Endothelial cell of umbilical vein (primary cell): ENCODE measurements around the gene MAU2. TPM values are rescaled to one million over a fixed set of nuclear protein-coding genes. Genes with fewer than 3 reads are reported as not detected.

Source experiments
- BruUV-seq: library from RNA; stranded (reverse); fragments of 400-500 nt; replicated peaks from 2 replicates; lab custom pipeline; 2021; lab: Mats Ljungman, UMichigan
- CTCF ChIA-PET: fragments of 300-600, 350-600 bp; sonication (Branson Sonifier 250); formaldehyde crosslinking; loops from one replicate; lab custom pipeline; 2021; ENCODE audit warnings: antibody characterized with exemption, inconsistent platforms; lab: Charles Lee
- POLR2A ChIA-PET: fragments of 300-600, 350-600 bp; sonication (Branson Sonifier 250); formaldehyde crosslinking; loops from one replicate; lab custom pipeline; 2021; ENCODE audit warnings: antibody characterized with exemption, inconsistent platforms; lab: Charles Lee
- DNase-seq: peaks from one replicate; pipeline ENCODE4 v3.0.0-alpha.2; 2011; ENCODE audit warnings: low read depth, low spot score
- FAIRE-seq: peaks from 2 replicates; lab custom pipeline; 2011; peaks lifted over from hg19 to GRCh38; lab: Jason Lieb, UNC
- H2AFZ ChIP-seq: 2 replicates; pipeline ENCODE4 v1.6.0; 2012; ENCODE audit warnings: low read depth, low read length, control low read depth, inconsistent platforms
- H3K27ac ChIP-seq: 2 replicates; pipeline ENCODE4 v1.5.1; 2011; ENCODE audit warnings: low read depth, mild to moderate bottlenecking, control low read depth, low read length, moderate library complexity; ENCODE audit not compliant: insufficient read depth
- H3K27me3 ChIP-seq, 2 experiments: 2 replicates each; pipeline versions ENCODE4 v1.6.0 to v1.6.1; 2011; ENCODE audit warnings: low read length in 2 of 2, mixed read lengths in 1 of 2; ENCODE audit not compliant: control insufficient read depth in 2 of 2, insufficient read depth in 2 of 2
- H3K36me3 ChIP-seq, 2 experiments: 2 replicates in 1 of 2; 3 replicates in 1 of 2; pipeline ENCODE4 v1.5.1; 2011; ENCODE audit warnings: low read length in 2 of 2, mild to moderate bottlenecking in 1 of 2, moderate library complexity in 1 of 2; ENCODE audit not compliant: control insufficient read depth in 2 of 2, insufficient read depth in 2 of 2; ENCODE audit errors: extremely low read depth in 1 of 2
- H3K4me1 ChIP-seq: 3 replicates; pipeline ENCODE4 v1.5.1; 2011; ENCODE audit warnings: mild to moderate bottlenecking, low read length; ENCODE audit not compliant: control insufficient read depth, insufficient read depth; ENCODE audit errors: extremely low read depth
- H3K4me2 ChIP-seq: 2 replicates; pipeline ENCODE4 v1.6.1; 2011; ENCODE audit warnings: low read length, control low read depth, mixed read lengths; ENCODE audit not compliant: insufficient read depth
- H3K4me3 ChIP-seq, 3 experiments: fragments of 200-600 bp in 1 of 3; sonication (generic), shearing (Covaris generic) in 1 of 3; replicated peaks in 1 of 3; 2 replicates each; pipeline ENCODE4 v1.5.1; 2011 to 2016; ENCODE audit warnings: control low read depth in 3 of 3, low read length in 3 of 3, mild to moderate bottlenecking in 2 of 3, inconsistent platforms in 1 of 3, low read depth in 1 of 3, moderate library complexity in 1 of 3; ENCODE audit not compliant: insufficient read depth in 1 of 3
- H3K79me2 ChIP-seq: 2 replicates; pipeline ENCODE4 v1.6.0; 2012; ENCODE audit warnings: low read length, inconsistent platforms; ENCODE audit not compliant: control insufficient read depth, insufficient read depth
- H3K9ac ChIP-seq: replicated peaks from 2 replicates; pipeline ENCODE3; 2011; ENCODE audit warnings: low read length, control low read depth; ENCODE audit not compliant: insufficient read depth; ENCODE audit errors: extremely low read depth
- H3K9me1 ChIP-seq: replicated peaks from 3 replicates; pipeline ENCODE4 v1.6.0; 2011; ENCODE audit warnings: mild to moderate bottlenecking, low read length; ENCODE audit not compliant: control insufficient read depth, insufficient read depth; ENCODE audit errors: extremely low read depth
- H3K9me3 ChIP-seq: replicated peaks from 2 replicates; pipeline ENCODE4 v1.5.1; 2012; ENCODE audit warnings: low read length, inconsistent platforms; ENCODE audit not compliant: control insufficient read depth, insufficient read depth
- H4K20me1 ChIP-seq: replicated peaks from 2 replicates; pipeline ENCODE3; 2011; ENCODE audit warnings: mild to moderate bottlenecking, low read length; ENCODE audit not compliant: control insufficient read depth, insufficient read depth; ENCODE audit errors: extremely low read depth
- CTCF ChIP-seq, 2 donors: IDR thresholded peaks; 1 replicate in 1 of 2; 2 replicates in 1 of 2; pipeline ENCODE4 v1.5.1; 2011; ENCODE audit warnings: low read length in 2 of 2, mild to moderate bottlenecking in 2 of 2, moderate library complexity in 2 of 2, control low read depth in 1 of 2, inconsistent platforms in 1 of 2, low read depth in 1 of 2; ENCODE audit not compliant: insufficient read depth in 1 of 2; ENCODE audit errors: extremely low read depth in 1 of 2
- EZH2 ChIP-seq: IDR thresholded peaks from 2 replicates; pipeline ENCODE4 v1.6.1; 2012; ENCODE audit warnings: borderline replicate concordance, low read depth, mild to moderate bottlenecking, moderate library complexity, low read length, inconsistent platforms; ENCODE audit not compliant: severe bottlenecking
- FOS ChIP-seq: IDR thresholded peaks from 2 replicates; pipeline ENCODE4 v1.6.1; 2011; ENCODE audit warnings: mild to moderate bottlenecking, low read length, moderate library complexity, borderline replicate concordance; ENCODE audit not compliant: insufficient read depth
- GATA2 ChIP-seq: IDR thresholded peaks from 2 replicates; pipeline ENCODE4 v1.7.0; 2011; ENCODE audit warnings: low read depth, mild to moderate bottlenecking, moderate library complexity, mixed read lengths, low read length; ENCODE audit not compliant: insufficient read length, insufficient read depth
- JUN ChIP-seq: IDR thresholded peaks from 2 replicates; pipeline ENCODE4 v1.6.1; 2011; ENCODE audit warnings: borderline replicate concordance, low read depth; ENCODE audit not compliant: insufficient read length, insufficient read depth
- MAX ChIP-seq: IDR thresholded peaks from 2 replicates; pipeline ENCODE4 v1.6.1; 2011; ENCODE audit not compliant: insufficient read depth, insufficient read length
- MYC ChIP-seq: IDR thresholded peaks from one replicate; pipeline ENCODE4 v1.6.1; 2011; ENCODE audit warnings: mild to moderate bottlenecking, low read depth, low read length
- POLR2A ChIP-seq: IDR thresholded peaks from 2 replicates; pipeline ENCODE4 v1.6.1; 2012; ENCODE audit warnings: low read depth, mild to moderate bottlenecking, control low read depth, low read length
- POLR2AphosphoS5 ChIP-seq: IDR thresholded peaks from 2 replicates; pipeline ENCODE4 v1.6.1; 2012; ENCODE audit warnings: low read depth, mild to moderate bottlenecking, control low read depth, low read length, moderate library complexity; ENCODE audit not compliant: insufficient read depth
- dilution Hi-C: fragments of 300-500 bp; cut with MboI; formaldehyde crosslinking; loops from one replicate; pipeline ENCODE4 v1.15.0; 2019; ENCODE audit warnings: low sequenced_read_pairs; ENCODE audit not compliant: extremely low pct_ligation_motif_present
- intact Hi-C: fragments of 100-400 bp; cut with micrococcal nuclease; formaldehyde crosslinking; loops from one replicate; pipeline ENCODE4 v1.10.0; 2022
- polyA plus RNA-seq, 4 experiments: library from polyadenylated mRNA; depleted of rRNA in 3 of 4; stranded (reverse) in 3 of 4; unstranded in 1 of 4; fragments of >200 nt; gene quantifications; 2 replicates each; pipeline versions ENCODE4 v1.2.1 to v1.2.3, GENCODE V29; 2011 to 2012; ENCODE audit warnings: missing spikeins in 1 of 4
- total RNA-seq: library from RNA; stranded (reverse); gene quantifications from 2 replicates; pipeline ENCODE4 v1.2.3, GENCODE V29; 2021

The MAU2 gene
- total and polyA plus RNA-seq, 2 donors (not counting 3 experiments of a cell fraction or from before 2014, with no cell fraction given): 36.9 to 70.0 TPM

- no TSS peak for BruUV-seq
- Histone ChIP-seq H3K79me2 (peaks cover 42% of the 10 kb centered on the region), H2AFZ (no peak overlapping the region), H3K27me3 (no peaks in the 10 kb centered on the region), H3K9me1 (no peaks in the 10 kb centered on the region), H3K9ac (no peak overlapping the region), H3K4me3 (no peak overlapping the region), H3K4me2 (no peak overlapping the region), H3K36me3 (peaks cover 9 to 27% of the 10 kb centered on the region in 2 experiments), H3K9me3 (no peaks in the 10 kb centered on the region), H3K27ac (no peak overlapping the region), H3K4me1 (peaks cover 11% of the 10 kb centered on the region), H4K20me1 (no peaks in the 10 kb centered on the region)
- POLR2A ChIA-PET: no interaction called here
- CTCF ChIA-PET: interaction anchor here (1.2 kb wide), 1 partner anchor 15 kb away, joined by 5 read pairs; no protein-coding TSS in a partner anchor
- dilution Hi-C loops: no loop called here
- intact Hi-C loops: no loop called here
- TF ChIP-seq MAX (no peak), FOS (no peak), EZH2 (no peak), POLR2AphosphoS5 (no peak), CTCF (IDR thresholded peaks at IDR 0.05; ENCODE audit: extremely low read depth in 1 of 2, insufficient read depth in 1 of 2, low read depth in 1 of 2, low read length in 2 of 2) (no peak), MYC (no peak), GATA2 (no peak), POLR2A (no peak), JUN (no peak)
- no peak for FAIRE-seq
- DNase-seq: no peak
Observed at GRCh38 chr19:19327672-19328071, 7.0 kb downstream of the MAU2 start.
